ENCODE results near the gene VGLL3.

VGLL3 gene

DNA sequence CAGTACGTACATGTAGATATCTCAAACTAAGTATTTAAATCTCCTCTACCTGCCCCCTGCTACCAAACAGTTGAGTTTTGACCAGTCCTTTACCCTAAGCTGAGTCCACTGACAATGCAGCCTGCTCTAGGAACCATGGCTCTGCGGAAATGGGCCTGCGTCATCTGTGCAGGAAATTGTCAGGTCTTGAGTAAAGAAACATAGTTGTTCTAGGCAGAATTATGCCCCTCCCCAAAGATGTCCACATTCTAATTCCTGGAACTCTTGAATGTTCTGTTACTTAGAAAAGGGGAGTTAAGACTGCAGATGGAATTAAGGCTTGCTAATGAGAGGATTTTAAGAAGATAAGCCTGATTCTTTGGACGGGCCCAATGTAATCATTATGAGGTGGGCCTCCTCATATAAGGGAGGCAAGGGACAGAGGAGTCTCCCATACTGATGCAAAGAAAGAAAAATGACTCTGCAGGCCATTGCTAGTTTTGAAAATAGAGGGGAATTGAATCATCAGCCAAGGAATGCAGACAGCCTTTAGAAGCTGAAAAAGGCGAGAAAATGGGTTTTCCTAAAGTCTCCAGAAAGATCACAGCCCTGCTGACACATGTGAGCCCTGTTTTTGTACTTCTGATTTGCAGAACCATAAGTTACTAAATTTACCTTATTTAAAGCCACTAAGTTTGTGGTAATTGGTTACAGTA is 5.5 kb upstream of the VGLL3 start:
- DNase-seq (ENCODE audit: low read depth), result peak; percentile 86
- H3K4me3 ChIP-seq (ENCODE audit: low read depth, low read length), result no peak overlapping the region
- TF ChIP-seq, protein P1, sequence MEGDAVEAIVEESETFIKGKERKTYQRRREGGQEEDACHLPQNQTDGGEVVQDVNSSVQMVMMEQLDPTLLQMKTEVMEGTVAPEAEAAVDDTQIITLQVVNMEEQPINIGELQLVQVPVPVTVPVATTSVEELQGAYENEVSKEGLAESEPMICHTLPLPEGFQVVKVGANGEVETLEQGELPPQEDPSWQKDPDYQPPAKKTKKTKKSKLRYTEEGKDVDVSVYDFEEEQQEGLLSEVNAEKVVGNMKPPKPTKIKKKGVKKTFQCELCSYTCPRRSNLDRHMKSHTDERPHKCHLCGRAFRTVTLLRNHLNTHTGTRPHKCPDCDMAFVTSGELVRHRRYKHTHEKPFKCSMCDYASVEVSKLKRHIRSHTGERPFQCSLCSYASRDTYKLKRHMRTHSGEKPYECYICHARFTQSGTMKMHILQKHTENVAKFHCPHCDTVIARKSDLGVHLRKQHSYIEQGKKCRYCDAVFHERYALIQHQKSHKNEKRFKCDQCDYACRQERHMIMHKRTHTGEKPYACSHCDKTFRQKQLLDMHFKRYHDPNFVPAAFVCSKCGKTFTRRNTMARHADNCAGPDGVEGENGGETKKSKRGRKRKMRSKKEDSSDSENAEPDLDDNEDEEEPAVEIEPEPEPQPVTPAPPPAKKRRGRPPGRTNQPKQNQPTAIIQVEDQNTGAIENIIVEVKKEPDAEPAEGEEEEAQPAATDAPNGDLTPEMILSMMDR (conservative IDR thresholded peaks at IDR 0.05; ENCODE audit: low read depth, low read length), result no peak

DNA sequence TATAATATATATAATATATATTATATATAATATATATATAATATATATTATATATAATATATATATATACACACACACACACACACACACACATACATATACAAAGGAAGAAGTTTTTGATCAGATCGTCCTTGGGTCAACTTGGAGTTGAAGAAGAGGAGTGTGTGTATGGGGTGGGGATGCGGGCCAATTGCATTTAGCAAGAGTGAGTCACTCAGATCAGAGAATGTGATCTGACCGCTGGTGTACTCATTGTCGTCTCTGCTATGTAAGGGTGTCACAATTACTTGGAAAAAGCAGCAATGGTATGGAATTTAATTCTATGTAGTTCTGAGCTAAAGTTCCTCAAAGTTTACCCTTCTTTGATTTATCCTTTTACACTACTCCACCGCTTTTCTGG is 4.6 kb upstream of the VGLL3 start:
- DNase-seq (ENCODE audit: low read depth), result peak; percentile 94

DNA sequence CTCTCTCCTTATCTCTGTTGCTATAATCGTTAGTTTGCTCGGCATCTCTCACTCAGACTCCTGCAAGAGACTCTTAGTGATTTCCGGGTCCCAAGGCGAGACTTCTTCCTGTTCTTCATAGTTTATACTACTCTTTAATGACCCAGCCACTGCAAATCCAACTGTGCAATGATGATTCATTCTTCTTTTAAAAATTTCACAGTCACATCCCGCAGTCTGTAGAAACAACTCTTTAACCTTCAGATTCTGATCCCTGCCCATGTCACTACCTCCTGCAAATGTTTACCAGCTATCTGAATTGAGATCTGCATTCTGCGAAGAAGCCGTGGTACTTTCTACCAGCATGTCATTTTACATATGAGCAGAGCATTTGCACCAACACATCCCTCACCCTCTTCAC is 2.8 kb upstream of the VGLL3 start:
- DNase-seq (ENCODE audit: low read depth), result peak; percentile 86
- TF ChIP-seq, protein P1 (conservative IDR thresholded peaks at IDR 0.05; ENCODE audit: low read depth, low read length), result no peak
- H3K4me3 ChIP-seq (ENCODE audit: low read depth, low read length), result peak overlapping the region; percentile 37

More for the DNA sequence above, 4.6 kb upstream of the VGLL3 start:
- H3K4me3 ChIP-seq (ENCODE audit: low read depth, low read length), result no peak overlapping the region
- TF ChIP-seq, protein P1 (conservative IDR thresholded peaks at IDR 0.05; ENCODE audit: low read depth, low read length), result no peak

DNA sequence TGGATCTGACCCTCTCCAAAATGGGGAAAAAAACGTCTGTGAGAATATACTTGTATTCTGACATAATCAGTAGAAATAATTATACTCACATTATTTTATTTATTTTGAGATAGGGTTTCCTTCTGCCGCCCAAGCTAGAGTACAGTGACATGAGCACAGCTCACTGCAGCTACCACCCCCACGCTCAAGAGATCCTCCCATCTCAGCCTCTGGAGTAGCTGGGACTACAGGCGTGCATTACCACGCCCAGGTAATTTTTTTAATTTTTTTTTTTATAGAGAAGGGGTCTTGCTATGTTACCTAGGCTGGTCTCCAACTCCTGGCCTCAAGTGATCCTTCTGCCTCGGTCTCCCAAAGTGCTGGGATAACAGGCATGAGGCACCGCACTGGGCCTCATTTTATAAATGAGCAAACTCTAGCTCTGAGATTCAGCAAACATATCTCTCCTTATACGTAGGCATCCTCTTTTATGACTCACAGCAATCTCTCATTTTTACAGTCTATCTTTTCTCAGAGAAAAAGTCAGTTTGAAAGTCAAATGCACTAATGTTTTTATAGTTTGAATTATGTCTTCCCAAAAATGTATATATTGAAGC is 989 bp upstream of the VGLL3 start:
- H3K4me3 ChIP-seq (ENCODE audit: low read depth, low read length), result peak overlapping the region; percentile 94

DNA sequence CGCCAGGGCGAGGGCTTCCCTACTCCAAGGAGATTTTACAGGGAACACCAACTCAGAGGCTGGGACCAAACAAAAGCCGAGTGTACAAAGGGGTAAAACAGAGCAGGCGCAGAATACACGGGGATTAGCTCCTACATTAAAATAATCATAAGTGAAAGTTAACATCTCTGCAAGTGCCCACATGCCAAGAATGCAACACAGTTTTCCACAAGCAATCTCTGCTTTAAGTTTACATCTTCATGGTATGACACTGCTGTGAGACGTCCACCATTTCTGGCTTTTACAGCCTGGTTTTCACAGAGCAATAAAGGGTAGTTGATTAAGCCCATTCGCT is 500 bp upstream of the VGLL3 start:
- H3K4me3 ChIP-seq (ENCODE audit: low read depth, low read length), result peak overlapping the region; percentile 94
- TF ChIP-seq, protein P1 (conservative IDR thresholded peaks at IDR 0.05; ENCODE audit: low read depth, low read length), result no peak
- no peak for DNase-seq (ENCODE audit: low read depth)

More for the DNA sequence above, 989 bp upstream of the VGLL3 start:
- DNase-seq (ENCODE audit: low read depth), result peak; percentile 55
- TF ChIP-seq, protein P1 (conservative IDR thresholded peaks at IDR 0.05; ENCODE audit: low read depth, low read length), result no peak

DNA sequence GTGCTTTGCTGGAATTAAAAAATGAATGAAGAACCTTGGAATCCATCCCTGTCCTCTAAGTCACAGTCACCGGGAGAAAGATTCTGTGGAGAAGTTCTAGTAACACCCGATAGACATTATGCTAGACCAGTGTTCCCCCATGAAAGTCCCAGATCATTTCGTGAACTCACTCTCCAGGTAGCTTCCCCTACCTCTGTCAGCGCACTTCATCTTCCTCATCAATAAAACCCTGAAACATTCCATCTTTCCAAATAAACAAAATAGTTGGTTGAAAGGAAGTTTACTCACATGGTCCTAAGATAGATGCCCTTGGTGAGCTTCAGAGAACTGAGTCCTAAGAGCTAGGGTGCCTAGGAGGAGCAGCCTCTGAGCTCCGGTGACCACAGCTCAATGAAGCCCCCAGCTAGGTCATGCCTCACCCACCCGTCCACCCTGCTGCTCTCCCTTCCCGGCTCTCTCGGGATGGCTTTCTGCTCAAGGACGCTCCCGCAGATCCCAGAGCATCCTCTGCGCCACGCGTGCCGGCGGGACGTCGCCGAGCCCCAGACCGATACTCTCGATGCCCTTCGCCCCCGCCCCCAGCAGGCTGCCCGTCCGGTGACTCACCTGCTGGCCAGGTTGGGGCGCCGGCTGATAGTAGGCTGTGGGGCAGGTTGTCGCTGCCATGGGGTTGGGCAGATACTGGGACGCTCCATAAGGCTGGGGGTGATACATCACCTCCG is 776 bp downstream of the VGLL3 start:
- peak overlapping the region; percentile 94 for H3K4me3 ChIP-seq (ENCODE audit: low read depth, low read length)
- TF ChIP-seq, protein P1 (conservative IDR thresholded peaks at IDR 0.05; ENCODE audit: low read depth, low read length), result no peak
- DNase-seq (ENCODE audit: low read depth), result peak; percentile 42
